AG04449 (cell line): ENCODE measurements around the gene AQP12B.
"Not testable (repeated sequence)": the region's sequence is repeated elsewhere in the genome, so short reads cannot be mapped to it uniquely, and the experiment has no call there.

Source experiments
- CTCF ChIA-PET: fragments of 350-600 bp; formaldehyde crosslinking; extraction: SDS; loops from one replicate; lab custom pipeline; 2021; ENCODE audit warnings: antibody characterized with exemption; lab: Yijun Ruan, JAX
- POLR2A ChIA-PET: fragments of 400-600, 350-600 bp; formaldehyde crosslinking; extraction: SDS; loops from one replicate; lab custom pipeline; 2020; ENCODE audit warnings: antibody characterized with exemption, inconsistent platforms; lab: Yijun Ruan, JAX
- DNase-seq: peaks from one replicate; pipeline ENCODE4 v3.0.0-alpha.2; 2010; ENCODE audit warnings: low read depth, low spot score
- H3K4me3 ChIP-seq: 2 replicates; pipeline ENCODE4 v1.5.1; 2011; ENCODE audit warnings: low read depth, mild to moderate bottlenecking, control low read depth, low read length
- TF ChIP-seq, protein P1 (sequence below): IDR thresholded peaks from one replicate; pipeline ENCODE4 v1.5.1; 2011; ENCODE audit warnings: mild to moderate bottlenecking, moderate library complexity, low read length, control low read depth, inconsistent platforms; ENCODE audit not compliant: insufficient read depth; ENCODE audit errors: missing control alignments

AQP12B gene

DNA sequence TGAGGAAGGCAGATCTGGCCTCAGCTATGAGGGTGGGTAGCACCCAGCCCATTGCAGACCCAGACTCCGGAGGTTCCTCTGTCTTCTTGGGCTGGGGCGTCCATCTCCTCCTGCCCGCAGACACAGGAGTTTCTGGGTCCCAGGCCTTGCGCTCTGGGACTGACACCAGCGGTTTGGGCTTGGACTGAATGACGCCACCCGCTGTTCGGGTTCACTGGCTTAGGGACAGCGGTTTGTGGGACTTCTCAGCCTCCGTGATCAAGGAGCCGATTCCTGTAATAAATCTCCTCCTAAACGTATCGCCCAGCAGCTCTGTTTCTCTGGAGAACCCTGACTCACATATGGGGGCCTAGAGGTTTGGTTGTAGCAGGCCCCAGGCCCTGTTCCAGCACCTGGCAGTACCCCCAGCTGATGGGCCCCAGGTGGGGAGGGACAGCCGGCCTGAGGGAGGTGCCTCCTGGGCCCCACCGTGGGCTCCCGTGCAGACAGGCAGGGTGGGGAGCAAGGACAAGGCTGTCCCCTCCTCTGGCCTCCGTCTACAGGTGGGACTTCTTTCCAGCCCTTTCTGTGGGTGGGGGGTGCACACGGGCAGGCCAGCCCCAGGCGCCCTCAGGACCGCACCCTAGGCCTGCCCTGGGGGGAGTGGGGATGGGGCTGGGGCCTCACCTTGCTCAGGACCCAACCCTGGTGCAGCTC lies 4.5 kb upstream of the AQP12B start:
- DNase-seq = no peak
- TF ChIP-seq, protein P1, sequence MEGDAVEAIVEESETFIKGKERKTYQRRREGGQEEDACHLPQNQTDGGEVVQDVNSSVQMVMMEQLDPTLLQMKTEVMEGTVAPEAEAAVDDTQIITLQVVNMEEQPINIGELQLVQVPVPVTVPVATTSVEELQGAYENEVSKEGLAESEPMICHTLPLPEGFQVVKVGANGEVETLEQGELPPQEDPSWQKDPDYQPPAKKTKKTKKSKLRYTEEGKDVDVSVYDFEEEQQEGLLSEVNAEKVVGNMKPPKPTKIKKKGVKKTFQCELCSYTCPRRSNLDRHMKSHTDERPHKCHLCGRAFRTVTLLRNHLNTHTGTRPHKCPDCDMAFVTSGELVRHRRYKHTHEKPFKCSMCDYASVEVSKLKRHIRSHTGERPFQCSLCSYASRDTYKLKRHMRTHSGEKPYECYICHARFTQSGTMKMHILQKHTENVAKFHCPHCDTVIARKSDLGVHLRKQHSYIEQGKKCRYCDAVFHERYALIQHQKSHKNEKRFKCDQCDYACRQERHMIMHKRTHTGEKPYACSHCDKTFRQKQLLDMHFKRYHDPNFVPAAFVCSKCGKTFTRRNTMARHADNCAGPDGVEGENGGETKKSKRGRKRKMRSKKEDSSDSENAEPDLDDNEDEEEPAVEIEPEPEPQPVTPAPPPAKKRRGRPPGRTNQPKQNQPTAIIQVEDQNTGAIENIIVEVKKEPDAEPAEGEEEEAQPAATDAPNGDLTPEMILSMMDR = no peak
- CTCF ChIA-PET = no interaction called here
- no peak overlapping the region for H3K4me3 ChIP-seq
- POLR2A ChIA-PET = no interaction called here

DNA sequence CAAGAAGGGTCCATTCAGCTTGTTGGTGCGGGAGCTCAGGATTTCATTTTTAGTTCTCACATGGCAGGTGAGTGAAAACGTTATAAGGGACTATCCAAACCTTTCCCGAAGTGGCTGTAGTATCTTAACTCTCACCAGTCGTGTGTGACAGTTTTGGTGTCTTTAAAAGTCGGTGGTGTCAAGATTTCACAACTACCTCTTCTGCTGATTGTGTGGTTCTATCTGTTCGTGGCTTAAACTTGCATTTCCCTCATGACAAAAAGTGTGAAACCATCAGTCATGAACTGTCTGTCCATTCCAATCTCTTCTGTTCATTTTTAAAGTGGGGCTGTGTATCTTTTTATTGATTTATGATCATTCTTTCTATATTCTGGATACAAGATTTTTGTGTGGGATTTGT lies 3.8 kb upstream of the AQP12B start:
- TF ChIP-seq, protein P1 = no peak
- CTCF ChIA-PET = no interaction called here
- DNase-seq = no peak
- H3K4me3 ChIP-seq = no peak overlapping the region
- POLR2A ChIA-PET = no interaction called here

DNA sequence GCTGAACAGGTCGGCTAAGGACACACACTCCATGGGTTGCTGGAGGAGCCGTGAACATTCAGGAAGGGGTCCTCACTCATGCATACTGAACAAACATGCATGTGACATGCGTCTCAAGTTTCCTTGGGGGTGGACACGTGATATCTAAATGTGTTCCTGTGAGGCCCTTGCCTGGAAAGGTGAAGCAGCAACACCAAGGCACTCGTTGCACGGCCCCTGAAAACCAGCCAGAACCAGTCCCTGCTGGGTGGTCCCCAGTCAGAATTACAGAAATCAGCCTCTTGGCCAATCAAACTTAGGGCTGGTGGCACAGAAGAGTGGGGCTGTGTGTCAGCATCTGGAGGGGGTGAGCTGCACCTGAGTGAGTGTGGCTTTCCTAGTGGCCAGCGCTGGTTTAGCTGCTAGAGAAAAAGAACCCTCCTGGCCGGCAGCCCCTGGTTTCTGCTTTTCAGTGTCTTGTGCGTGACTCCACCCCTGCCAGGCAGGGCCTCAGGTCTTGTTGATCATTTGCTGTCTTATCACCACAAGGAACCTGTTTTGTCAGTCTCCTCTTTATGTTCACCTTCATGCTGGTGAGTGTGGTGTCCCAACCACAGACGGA lies 3.2 kb upstream of the AQP12B start:
- no peak for DNase-seq
- TF ChIP-seq, protein P1 = no peak
- CTCF ChIA-PET = no interaction called here
- H3K4me3 ChIP-seq = no peak overlapping the region
- POLR2A ChIA-PET = no interaction called here

DNA sequence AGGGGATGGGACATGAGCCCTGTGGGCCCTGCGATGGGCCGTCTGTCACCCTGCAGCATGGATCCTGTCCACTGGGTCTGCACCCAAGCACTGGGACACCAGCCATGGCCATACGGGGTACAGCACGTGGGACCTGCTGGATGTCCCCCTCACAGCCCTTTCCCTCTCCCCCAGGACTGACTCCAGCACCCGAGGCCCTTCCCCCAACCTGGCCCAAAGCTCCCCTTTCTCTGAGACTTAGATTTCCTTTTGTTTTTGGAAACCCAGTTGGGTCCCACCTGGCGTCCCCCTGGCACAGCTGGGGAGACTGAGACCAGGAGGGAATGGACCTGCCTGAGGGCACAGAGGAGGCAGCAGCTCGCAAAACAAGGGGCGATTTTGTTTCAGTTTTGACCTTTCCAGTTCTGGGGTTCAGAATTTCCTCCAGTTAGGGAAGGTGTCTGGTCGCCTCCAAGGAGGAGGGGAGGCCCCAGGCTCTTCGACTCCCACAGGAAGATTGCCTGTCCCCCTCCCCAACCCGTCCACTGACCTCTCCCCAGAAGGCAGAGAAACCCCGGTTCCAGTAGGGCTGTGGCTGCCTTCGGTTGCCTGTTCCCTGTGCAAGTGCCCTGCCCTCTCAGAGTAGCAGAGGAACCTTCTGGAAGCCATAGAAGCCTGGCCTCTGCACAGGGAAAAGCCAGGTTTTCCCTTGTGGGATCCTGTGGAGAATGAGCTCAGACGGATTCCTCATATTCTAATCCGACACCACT lies 1.5 kb upstream of the AQP12B start:
- DNase-seq, H3K4me3 ChIP-seq, POLR2A ChIA-PET, CTCF ChIA-PET: not testable (repeated sequence)

DNA sequence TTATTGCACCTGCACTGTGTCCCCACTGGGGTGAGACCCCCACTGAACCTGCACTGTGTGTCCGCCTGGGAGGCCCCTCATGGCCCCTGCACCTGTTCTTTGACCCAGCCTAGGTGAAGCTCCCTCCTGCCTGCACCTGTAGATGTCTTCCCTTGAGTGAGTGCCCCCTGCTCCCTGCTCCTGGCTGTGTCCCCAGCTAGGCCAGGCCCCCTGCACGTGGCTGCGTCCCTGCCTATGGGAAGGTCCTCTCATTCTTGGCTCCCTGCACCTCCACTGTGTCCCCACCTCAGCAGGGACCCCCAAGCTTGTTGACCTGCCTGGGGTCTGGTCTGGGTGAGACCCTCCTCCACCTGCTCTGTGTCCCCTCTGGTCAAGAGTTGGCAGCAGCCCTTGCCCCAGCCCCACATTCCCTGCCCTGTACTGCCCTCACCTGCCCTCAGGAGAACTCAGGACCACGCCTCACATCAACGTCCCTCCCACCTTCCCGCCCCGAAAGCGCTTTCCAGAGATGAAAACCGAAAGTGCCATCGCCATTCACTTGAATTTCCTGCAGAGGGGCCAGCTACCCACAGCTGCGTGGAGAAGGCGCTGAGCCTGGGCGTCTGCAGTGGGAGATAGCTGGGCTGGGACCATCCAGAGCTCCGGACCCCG lies 769 bp upstream of the AQP12B start:
- H3K4me3 ChIP-seq, CTCF ChIA-PET, POLR2A ChIA-PET, DNase-seq: not testable (repeated sequence)

DNA sequence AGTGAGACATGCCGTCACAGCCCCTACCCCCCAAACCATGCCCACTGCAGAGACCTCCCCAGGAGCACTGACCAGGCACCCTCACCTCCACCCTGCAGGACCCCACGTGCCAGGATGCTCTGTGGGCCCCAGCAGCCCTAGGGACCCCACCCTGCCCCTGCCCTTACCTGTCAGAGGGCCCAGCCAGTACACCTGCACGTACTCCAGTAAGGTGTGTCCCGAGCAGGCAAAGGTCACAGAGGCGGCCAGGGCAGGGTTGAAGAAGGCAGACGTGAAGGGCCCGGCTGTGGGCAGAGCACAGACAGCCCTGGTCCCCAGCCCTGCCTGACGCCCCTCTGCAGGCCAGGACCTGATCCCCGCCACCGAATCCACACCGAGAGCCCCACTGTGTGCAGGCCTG lies 2.5 kb downstream of the AQP12B start:
- POLR2A ChIA-PET, DNase-seq, H3K4me3 ChIP-seq, CTCF ChIA-PET: not testable (repeated sequence)

DNA sequence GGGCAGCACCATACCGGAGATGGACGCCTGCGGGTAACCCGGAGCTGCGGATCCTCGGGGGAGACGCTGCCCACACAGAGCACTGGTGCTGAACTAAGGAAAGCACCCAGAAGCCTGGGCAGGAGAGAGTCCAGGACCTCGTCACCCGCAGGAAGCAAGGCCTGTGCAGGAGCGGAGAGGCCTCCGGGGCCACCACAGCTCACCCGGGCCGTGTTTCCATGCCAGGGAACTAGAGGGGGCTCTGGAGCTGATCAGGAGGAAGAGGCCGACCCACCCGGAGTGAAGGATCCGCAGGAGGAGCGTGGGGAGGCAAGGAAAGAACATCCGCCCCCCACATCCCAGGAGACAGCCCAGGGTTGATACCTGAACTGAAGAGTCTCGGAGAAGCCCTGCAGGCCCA lies 3.8 kb downstream of the AQP12B start:
- H3K4me3 ChIP-seq, POLR2A ChIA-PET, DNase-seq, CTCF ChIA-PET: not testable (repeated sequence)

DNA sequence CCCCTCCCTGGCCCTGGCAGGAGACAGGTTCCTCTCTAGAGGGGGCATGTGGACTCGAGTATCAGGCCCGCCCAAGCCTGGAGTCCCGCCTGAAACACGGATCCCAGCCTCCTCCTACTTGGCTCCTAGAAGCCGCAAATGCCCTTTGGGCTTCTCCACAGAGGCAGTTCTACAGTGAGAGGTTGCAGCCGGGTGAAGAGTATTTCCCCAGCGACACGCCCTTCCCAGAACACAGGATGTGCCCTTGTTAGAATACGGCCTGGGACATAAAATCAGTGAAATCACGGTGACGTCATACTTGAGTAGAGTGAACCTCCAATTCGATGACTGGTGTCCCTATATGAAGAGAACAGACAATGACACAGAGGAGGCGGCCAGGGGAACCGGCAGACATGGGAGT lies 4.6 kb downstream of the AQP12B start:
- CTCF ChIA-PET, POLR2A ChIA-PET, DNase-seq, H3K4me3 ChIP-seq: not testable (repeated sequence)

DNA sequence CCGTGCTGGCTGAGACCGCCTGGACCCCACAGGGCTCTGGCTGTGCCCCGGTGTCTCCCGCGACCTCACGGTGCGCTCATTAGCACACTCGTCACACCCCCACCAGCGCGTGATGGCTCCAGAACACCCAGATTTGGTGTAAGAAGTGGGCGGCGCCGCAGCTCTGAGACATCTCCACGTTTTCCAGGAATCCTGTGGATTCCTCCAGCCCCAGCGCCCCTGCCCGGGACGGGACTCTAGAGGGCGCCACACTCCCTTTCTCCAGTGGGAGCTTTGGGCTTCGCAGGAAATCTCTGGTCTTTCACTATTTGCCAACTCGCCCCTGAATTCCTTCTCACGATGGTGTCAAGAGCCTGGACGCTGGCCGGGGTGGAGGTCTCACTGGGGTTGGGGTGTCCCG lies 7.3 kb downstream of the AQP12B start:
- DNase-seq, POLR2A ChIA-PET, CTCF ChIA-PET, H3K4me3 ChIP-seq: not testable (repeated sequence)

DNA sequence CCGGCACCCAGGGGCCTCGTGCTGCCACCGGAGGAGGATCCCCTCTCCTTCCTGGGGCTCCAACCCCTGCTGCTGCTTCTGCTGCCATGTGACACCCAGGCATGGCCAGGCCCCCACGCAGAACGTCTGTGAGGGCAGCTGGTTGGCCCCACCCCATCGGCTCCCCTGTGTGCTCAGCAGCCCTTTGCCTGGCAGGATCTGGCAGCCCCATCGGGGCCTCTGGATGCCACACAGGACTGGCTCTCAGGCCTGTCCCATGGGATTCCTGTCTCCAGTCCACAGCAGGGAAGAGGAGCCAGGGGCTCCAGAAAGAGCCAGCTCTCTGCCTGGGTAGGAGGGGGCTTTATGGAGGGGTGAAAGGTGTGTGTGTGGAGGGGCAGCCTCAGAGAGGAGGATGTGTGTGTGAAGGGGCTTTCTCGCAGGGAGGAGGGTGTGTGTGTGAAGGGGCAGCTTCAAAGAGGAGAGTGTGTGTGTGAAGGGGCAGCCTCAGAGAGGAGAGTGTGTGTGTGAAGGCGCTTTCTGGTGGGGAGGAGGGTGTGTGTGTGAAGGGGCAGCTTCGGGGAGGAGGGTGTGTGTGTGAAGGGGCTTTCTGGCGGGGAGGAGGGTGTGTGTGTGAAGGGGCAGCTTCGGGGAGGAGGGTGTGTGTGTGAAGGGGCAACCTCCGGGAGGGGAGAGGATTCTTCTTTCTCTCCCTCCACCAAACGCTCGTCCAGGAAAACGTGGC lies 8.1 kb downstream of the AQP12B start:
- CTCF ChIA-PET, POLR2A ChIA-PET, H3K4me3 ChIP-seq, DNase-seq: not testable (repeated sequence)
